GM10248 (cell line): ENCODE results near the gene GTF2H3.

ENCODE experiments used
- CTCF ChIA-PET: fragments of 300-600 bp; sonication (Branson Sonifier 250); formaldehyde crosslinking; extraction: SDS; loops from one replicate; lab custom pipeline; 2021; ENCODE audit warnings: antibody characterized with exemption; lab: Yijun Ruan, JAX
- POLR2A ChIA-PET: fragments of 350-650 bp; sonication (Branson Sonifier 250); formaldehyde crosslinking; extraction: SDS; loops from one replicate; lab custom pipeline; 2020; ENCODE audit warnings: antibody characterized with exemption; lab: Yijun Ruan, JAX
- DNase-seq: peaks from one replicate; pipeline ENCODE4 v3.0.0; 2012; ENCODE audit errors: extremely low spot score
- TF ChIP-seq, protein P1 (sequence below): IDR thresholded peaks from 2 replicates; pipeline ENCODE4 v1.5.1; 2012; ENCODE audit warnings: mild to moderate bottlenecking, low read depth; ENCODE audit errors: extremely low read depth, missing control alignments, control extremely low read depth

The GTF2H3 gene

DNA sequence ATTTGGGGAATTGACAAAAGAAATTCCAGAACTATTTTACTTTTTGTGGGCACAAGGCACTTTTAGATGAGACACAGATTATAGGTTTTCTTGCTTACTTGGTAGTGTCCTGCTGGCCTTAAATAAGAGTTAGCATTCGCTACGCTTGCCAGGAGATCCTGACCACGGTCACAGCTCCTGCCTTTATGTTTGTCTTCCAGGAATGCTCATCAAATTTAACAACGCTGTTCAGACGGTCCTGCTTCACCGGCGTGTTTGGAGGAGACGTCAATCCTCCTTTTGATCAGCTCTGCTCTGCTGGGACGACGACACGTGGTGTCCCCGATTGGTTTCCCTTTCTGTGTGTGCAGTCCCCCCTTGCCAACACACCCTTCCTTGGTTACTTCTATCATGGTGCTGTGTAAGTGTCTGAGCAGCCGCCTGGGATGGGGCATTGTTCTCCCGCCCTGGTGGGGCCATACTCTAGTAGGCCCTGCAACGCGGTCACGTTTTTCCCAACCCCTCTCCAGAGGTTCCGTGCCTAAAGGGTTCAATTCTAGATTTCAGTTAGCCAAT, 53.1 kb downstream of the GTF2H3 start:
- DNase-seq = no peak
- TF ChIP-seq, protein P1, sequence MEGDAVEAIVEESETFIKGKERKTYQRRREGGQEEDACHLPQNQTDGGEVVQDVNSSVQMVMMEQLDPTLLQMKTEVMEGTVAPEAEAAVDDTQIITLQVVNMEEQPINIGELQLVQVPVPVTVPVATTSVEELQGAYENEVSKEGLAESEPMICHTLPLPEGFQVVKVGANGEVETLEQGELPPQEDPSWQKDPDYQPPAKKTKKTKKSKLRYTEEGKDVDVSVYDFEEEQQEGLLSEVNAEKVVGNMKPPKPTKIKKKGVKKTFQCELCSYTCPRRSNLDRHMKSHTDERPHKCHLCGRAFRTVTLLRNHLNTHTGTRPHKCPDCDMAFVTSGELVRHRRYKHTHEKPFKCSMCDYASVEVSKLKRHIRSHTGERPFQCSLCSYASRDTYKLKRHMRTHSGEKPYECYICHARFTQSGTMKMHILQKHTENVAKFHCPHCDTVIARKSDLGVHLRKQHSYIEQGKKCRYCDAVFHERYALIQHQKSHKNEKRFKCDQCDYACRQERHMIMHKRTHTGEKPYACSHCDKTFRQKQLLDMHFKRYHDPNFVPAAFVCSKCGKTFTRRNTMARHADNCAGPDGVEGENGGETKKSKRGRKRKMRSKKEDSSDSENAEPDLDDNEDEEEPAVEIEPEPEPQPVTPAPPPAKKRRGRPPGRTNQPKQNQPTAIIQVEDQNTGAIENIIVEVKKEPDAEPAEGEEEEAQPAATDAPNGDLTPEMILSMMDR = no peak
- POLR2A ChIA-PET = no interaction called here
- CTCF ChIA-PET = no interaction called here

DNA sequence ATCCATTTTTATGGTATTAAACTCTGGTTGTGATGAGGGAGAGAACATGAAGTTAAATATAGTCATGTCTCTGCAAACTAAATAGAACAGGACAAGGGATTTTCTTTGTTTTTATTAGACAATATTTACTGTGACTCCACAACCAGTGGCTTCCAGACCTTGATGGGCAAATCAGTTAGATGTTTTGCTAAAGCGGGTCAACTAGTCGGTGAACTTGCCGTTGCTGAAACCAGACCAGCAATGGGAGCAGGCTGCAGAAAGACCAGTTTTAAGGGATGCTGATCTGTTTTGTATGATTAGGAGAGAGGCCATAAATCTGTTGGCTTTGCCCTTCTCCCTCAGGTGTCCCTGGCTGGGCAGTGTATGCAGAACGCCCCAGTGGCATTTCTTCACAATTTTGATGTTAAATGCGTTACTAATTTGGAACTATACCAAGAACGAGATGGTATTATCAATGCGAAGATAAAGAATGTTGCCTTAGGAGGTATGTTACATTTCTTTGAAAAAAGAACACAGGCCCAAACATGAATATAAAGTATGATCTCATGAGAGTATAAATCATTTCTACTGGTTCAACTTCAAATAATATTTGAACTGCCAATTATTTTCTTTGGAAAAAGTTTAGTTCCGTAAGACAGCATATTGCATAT, 56.7 kb downstream of the GTF2H3 start:
- ChIA-PET POLR2A (no interaction called here), CTCF (no interaction called here)
- no peak for DNase-seq
- TF ChIP-seq, protein P1 = no peak

DNA sequence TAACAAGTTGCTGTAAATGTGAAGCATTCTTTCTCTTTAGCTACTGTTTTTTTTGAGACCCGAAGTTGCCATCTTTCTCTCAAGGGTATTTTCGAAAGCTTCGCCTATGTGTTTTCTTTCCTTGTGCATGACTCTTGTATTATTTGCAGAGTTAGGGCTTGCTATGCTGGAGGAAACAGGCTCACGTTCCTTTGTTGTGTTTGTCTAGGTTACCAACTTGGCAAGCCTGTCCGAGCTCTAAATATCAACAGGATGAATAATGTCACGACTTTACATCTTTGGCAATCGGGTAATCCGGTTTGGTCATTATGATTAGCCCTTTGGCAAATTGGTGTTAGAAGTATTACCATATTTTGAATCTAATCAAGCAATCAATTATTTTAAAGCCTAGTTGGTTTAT, 62.6 kb downstream of the GTF2H3 start:
- ChIA-PET CTCF (interaction anchor here (1.1 to 1.6 kb wide), 3 partner anchors 9 to 46 kb away, joined by 3 to 6 read pairs (median 3); no protein-coding TSS in a partner anchor), POLR2A (no interaction called here)
- DNase-seq = no peak
- TF ChIP-seq, protein P1 = no peak

DNA sequence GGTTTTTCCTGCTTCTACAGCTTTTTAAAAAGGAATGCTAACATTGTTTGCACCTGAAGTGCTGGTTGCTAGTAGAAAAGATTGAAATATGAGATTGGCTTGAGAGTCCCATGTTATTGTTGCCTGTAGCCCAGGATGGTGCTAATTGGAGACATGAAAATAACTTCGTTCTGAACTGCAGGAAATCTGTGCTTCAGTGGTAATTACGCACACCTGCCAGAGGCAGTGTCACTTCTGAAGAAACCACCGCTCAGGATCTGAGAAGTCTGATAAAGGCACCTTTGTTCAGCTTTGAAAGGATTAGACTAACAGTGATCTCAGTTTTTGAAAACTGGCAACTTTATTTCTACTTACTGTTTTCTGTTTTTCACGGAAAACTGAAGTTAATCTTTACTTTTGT, 63.0 kb downstream of the GTF2H3 start:
- CTCF ChIA-PET = interaction anchor here (1.1 to 1.6 kb wide), 3 partner anchors 9 to 47 kb away, joined by 3 to 6 read pairs (median 3); no protein-coding TSS in a partner anchor
- DNase-seq = no peak
- TF ChIP-seq, protein P1 = no peak
- POLR2A ChIA-PET = no interaction called here

DNA sequence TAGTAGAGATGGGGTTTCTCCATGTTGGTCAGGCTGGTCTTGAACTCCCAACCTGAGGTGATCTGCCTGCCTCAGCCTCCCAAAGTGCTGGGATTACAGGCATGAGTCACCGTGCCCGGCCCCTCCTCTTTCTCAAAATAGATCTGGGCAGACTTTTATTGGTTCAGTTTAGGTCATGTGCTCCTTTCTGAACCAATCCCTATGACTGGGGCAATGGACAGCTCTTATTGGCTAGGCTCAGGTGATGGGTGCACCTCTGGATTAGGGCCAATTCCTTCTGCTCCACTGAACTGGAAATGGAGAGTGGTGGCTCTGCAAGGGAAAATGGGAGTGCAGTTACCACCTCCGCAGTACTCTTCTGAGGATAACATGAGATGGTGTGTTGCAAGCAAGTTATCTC, 72.3 kb downstream of the GTF2H3 start:
- TF ChIP-seq, protein P1 = no peak
- POLR2A ChIA-PET = interaction anchor here (0.5 kb wide), 1 partner anchor 961 kb away, joined by 3 read pairs; no protein-coding TSS in a partner anchor
- DNase-seq = no peak
- CTCF ChIA-PET = no interaction called here

DNA sequence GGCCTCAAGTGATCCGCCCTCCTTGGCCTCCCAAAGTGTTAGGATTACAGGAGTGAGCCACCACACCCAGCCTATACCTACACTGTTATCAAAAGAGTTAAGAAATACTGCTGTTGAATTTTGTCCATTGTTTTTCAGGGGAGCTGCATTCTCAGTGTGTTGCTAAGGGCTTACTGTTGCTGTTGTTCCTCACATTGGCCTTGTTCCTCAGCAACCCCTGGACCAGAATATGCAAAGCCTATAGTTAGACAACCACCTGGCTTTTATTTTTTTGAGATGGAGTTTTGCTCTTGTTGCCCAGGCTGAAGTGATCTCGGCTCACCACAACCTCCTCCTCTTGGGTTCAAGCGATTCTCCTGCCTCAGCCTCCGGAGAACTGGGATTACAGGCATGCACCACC, 73.8 kb downstream of the GTF2H3 start:
- ChIA-PET CTCF (no interaction called here), POLR2A (no interaction called here)

More for the DNA sequence above, 73.8 kb downstream of the GTF2H3 start:
- TF ChIP-seq, protein P1 = no peak
- no peak for DNase-seq
